Measurements from ENCODE around the gene IRX2.

Gene IRX2

DNA sequence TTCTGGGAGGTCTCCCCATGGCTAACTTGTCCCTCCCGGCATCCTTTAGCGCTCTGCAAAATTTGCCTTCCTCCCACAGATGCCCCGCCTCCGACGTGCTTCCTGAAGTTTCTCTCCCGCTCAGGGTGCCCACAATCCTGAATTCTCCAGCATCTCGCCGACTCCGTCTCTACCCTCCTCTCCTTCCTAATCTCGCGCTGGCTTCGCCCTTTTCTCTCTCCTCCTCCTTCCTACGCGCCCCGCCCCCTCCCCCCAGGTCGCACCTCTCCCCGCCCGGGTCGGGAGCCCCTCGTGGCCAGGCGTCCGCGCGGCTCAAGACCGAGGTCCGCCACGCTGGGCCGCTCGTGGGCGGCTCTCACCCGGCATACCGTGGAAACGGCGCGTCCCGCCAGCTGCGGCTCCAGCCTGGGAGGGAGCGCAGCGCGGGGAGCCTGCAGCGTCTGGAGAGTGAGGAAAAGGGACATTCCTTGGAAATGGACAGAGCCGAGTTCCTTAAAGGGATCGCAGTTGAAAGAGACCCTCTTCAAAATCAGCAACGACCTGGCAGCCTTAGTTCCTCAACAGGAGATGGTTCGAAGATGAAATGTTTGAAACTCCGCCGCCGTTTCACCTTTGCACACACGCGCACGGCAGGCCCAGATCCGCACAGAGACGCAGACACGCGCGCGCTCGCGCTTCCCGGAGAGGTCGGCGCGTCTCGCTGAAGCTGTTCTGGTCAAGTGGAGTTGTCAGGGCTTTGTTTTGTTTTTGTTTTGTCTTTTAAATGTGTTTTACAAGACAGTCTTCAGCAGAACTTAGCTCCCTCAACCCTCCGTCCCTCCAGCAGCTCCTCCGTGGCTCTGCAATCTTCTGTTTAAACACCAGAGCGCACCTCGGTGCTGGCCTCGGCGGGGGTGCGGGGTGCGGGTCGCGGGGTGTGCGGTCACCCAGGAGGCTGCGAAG lies 5.0 kb upstream of the IRX2 start:
- in situ Hi-C loops (cut with MboI; ENCODE audit: low sequenced_read_pairs): no loop called here

DNA sequence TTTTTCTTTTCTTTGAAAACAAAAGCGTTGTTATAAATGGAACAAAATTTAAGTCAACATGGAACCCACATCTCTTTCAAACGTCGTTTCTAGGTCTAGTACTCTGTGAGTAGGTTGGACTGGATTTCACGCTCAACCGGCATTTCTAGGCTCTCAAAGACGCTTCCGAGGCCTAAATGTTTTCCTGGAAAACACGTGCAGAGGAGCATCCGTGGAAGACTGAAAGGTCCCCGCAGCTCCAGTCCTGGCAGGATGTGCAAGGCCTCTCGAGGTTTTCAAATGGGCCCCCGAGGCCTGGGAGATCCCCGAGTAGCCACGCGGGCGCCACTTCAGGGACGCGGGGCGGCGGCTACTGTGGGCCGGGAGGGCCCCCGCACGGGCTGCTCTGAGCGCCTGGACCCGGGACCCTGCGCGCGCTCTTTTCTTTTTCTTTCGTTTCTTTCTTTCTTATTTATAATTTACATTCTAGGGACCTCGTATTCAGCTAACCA lies 4.2 kb upstream of the IRX2 start:
- in situ Hi-C loops (cut with MboI; ENCODE audit: low sequenced_read_pairs): no loop called here

DNA sequence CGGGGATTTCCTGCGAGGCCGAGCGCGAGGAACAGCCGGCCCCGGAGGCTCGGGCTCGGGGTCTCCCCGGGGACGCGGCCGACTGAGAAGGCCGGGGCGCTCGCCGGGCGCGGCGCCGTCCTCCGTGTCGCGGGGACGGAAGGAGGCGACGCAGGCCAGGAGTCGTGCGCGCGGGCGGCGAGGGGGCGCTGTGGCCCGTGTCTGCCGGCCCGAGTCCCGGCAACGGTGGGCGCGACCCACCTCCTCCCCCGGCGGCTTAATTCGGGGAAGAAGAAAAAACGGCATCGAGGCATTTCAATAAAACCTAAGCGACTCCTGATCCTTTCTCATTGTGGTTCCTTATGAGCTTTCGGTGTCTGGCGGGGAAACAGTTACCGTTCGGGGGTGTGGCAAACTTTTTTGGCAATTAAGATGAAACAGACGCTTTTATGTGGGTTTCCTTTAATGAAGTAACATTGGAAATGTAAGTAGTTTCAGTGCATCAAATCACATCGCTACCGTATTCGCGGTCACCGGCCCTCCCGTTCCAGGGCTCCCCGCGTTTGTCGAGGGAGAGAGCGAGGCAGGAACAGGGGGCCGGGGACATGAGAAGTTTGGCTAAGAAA lies 3.7 kb upstream of the IRX2 start:
- in situ Hi-C loops (cut with MboI; ENCODE audit: low sequenced_read_pairs): no loop called here

DNA sequence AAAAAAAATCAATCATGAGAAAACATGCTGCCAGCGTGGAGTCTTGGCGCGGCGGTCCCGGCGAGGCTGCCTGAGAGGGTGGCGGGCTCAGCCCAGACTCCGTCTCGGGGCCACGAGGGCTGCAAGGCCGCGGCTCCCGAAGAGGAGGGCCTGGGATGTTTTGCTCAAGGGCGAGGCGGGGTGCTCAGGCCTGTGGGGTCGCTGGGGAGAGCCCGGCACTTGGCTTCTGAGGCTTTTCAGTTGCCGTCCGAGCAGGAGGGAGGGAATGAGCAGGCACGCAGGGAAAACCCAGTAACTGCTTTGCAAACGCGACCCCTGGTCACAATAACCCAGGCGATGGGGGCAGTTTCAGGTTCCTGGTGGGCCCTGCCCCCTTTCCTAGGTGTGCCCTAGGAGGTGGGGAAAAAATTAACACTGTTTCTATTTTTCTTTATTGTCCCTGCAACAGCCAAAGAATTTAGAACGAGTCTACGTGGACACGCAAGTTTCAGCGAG lies 3.2 kb upstream of the IRX2 start:
- in situ Hi-C loops (cut with MboI; ENCODE audit: low sequenced_read_pairs): no loop called here

DNA sequence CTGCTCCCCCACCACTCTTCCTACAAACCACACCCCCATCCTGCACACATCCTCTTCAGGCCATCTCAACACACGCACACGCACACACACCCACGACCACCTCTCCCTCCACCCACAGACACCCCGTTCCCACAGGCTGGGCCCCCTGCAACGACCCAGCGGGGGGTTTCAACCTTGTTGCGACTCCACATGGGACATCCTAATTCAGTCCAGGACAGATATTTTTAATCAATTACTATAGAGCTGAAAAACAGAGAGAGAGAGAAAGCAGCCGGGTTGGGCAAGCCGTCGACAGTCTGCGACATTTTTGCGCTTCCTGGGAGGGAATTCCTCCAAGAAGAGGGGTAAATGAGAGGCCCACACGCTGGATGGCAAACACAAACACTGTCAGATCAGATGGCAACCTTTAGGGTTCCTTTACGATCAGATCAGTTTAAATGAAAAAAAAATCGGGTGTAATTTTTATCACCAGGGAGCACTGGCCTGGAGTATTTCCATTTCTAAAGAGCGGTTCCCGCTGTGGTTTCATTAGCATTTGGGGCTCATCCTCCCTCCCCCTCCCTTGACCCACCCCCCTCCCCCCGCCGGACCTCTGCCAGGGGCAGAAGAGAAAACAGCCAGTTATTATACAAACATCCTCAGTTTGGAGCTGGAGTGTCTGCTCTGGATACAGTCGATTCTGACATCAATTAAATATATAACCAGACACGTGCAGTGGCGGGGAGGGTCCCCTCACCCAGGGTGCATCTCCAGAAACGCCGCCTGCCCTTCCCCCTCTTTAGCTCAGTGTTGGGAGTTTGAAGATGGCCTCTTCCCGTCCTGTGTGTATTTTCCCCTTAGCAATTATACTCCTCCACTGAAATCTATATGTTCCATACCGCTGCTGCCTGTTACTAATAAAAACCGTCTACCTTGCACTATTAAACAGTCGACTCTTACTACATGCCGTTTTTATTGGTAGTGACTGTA lies 2.3 kb upstream of the IRX2 start:
- in situ Hi-C loops (cut with MboI; ENCODE audit: low sequenced_read_pairs): no loop called here

DNA sequence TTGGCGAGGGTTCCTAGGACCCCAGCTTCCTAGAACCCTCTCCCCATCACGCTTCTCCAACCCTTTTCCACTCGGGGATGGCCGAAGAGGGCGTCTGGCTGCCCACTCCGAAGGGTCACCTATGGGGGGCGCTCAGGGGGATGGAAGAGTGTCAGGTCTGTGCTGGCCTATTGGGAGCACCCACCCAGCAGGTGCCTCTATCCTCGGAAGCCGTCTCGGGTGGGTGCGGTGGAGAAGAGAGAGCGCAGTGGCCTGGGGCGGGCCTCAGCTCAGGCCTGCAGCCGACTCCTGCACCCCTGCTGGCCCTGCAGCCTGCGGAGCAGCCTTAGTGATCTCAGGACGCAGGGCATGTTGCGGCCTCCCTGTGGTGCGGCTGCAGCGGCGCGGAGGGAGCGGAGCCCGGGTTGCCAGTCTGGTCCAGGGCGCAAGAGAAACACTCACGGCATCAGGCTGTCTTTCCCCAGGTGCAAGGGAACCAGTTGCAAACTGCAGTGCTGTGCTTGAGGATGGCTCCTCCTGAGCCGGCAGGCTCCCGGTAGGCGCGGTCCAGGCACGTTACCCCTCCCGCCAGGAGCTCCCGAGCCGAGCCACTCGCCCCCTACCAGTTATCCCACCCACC lies 1.5 kb upstream of the IRX2 start:
- in situ Hi-C loops (cut with MboI; ENCODE audit: low sequenced_read_pairs): no loop called here

DNA sequence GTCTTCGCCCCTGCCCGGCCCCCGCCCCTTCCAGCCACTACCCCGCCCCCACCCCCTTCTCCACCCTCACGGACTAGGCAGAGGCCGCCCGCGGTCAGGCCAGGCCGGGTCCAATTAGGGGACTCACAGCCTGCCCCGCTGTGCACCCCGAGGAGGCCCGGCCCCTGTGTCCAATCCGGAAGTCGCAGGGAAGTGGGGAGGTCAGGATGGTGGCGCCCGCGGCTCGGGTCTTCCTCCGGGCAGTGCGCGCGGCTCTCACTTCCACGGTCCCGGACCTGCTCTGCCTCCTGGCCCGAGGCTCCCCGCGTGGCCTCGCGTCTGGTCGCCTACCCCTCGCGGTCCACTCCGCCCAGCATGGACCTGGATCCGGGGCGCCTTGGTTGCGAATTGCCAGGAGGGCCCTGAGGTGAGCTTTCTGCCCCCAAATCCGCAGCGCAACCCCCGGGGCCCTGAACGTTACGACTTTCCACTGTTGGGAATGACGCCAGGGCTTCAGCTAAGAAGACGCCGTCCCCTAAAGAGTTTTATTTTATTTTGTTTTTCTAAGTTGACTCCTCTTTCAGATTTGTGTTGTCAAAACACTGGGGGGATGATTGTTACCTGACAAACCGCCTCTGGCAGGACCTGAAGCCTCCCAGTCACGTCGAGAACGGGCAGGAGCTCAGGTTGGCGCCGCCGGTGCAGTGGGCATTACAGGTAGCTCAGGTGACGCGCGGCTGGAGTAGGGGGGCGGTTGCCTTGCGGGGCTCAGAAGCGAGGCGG lies 763 bp upstream of the IRX2 start:
- in situ Hi-C loops (cut with MboI; ENCODE audit: low sequenced_read_pairs): no loop called here

DNA sequence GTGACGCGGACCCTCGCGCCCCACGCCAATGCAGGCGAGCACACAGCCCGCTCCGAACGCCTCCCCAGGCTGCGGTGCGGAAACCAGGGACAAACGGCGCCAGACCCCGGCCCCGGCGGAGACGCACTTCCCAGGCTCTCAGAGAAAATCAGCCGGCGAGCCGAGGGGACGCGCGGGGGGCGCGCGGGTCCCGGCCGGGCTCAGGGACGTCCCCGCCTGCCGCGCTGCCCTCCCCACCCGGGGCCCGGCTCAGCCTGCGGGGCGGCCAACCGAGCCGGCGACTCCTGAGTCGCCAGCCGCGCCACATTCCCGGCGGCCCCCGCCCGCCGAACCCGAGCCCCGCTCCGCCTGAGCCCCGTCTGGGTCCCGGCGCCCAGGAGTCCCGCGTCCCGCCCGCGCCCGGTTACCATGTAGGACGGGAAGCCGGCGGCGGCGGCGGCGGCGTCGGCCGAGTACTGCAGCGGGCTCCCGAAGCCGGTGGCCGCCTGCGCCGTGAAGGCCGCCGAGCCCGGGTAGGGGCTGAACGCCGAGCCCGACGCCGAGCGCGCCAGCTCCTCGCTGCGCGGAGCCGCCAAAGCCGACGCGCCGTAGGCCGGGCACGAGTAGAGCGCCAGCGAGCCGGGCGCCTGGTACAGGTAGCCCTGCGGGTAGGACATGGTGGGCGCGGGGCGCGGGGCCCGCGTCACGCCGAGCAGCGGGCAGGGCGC lies 566 bp downstream of the IRX2 start:
- in situ Hi-C loops (cut with MboI; ENCODE audit: low sequenced_read_pairs): no loop called here

DNA sequence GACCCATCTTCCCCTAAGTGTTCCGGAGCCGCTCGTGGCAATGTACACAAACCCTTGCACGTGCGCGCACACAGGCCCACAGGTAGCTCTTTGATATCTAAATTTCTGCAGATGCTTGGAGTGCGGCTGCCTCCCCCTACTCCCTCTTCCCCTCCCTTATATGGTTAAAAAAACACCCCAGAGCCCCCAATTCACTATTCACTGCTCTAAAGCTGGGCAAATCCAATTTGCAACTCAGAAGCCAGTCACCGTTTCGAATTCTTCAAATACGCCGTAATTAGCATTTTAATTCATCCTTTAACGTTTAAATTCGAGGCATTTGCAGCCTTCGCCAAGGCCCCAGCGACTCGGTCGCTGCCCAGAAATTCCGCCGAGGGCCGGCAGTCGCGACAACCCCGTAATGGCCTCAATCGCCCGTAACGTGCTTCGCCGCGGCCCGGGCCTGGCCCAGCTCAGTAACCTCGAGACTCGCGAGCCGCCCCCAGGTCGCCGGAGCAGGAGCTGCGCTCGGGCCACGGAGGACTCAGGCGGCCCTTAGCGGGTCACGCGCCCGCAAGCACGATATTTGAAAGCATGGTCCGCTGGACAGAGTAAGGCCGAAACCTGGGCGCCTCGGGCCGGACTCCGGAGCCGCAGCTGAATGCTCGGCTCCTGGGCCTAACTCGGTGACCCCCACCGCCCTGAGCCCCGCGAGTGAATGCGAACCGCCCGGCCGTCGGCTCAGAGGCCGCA lies 1.3 kb downstream of the IRX2 start:
- in situ Hi-C loops (cut with MboI; ENCODE audit: low sequenced_read_pairs): no loop called here

DNA sequence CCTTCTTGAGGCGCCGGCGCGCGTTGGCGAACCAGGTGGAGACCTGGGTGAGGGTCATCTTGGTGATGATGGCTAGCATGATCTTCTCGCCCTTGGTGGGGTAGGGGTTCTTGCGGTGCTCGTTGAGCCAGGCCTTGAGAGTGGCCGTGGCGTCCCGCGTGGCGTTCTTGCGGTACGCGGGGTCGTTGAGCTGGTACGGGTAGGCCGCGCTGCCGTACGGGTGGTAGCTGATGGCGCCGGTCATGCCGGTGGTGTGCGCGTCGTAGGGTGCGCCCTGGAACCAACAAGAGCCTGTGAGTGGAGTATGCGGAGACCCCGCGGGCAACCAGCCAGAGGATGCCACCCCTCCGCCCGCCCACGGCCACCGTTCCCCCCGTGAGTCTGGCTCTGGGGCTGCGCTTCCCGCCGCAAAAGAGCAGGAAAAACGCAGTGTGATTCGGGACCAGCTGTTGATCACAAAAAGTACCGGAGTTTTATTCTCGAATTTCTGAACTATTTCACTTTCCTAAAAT lies 1.9 kb downstream of the IRX2 start:
- in situ Hi-C loops (cut with MboI; ENCODE audit: low sequenced_read_pairs): no loop called here

DNA sequence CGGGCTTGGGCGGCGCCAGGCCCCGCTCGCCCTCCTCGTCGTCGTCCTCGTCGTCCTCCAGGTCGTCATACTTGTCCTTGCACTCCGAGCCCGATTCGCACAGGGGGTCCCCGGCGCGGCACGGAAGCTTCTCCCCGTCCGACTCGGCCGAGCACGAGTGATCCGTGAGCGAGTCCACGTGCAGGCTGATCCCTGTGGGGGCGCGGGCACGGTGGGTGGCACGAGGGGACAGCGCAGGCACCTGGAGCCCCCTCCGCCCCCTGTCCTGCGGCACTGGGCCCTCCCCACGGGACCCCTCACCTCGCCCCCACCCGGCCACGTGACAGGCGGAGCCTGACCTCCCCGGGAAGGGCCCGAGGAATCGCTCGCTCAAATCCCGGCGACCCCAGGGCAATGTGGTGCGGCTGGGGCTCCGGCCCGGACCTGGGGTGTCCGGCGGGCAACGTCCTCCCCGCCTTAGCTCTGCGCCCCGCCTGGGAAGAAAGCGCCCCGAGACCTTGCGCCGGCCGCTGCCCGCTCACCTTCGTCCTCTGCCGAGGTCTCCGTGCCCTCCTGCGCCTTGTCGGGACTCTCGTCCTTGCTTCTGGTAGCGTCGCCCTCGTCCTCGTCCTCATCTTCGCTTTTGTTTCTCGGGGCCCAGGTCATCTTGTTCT lies 2.5 kb downstream of the IRX2 start:
- in situ Hi-C loops (cut with MboI; ENCODE audit: low sequenced_read_pairs): no loop called here

DNA sequence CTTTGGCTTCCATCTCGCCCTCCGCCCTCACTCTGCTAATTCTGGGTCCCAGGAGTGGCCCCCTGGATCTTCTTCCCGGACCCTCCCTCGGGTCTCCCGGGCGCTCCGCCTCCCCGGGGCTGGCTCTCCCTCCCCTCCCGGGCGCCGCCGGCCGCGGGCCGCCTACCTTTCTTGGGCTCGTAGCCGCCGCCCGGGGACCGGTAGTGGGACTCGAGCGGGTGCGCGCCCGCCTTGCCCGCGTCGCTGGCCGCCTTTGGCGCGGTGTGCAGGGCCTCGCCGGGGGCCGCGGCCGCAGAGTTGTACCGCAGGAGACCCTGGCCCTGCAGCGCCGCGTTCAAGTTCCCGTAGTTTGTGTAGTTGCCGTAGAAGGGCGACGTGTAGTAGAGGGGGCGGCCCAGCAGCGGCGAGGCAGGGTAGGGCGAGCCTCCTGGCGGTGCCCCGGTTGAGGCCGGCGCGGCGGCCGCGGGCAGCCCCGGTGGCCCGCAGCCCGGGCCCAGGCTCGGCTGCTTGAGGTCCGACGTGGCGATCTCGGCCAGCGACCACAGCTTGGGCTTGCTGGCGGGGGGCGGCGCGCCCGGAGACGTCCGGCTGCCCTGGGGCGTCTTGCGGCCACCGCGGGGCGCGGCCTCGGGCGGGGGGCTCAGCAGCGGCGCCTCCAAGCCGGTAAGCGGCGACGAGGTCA lies 3.2 kb downstream of the IRX2 start:
- in situ Hi-C loops (cut with MboI; ENCODE audit: low sequenced_read_pairs): no loop called here

DNA sequence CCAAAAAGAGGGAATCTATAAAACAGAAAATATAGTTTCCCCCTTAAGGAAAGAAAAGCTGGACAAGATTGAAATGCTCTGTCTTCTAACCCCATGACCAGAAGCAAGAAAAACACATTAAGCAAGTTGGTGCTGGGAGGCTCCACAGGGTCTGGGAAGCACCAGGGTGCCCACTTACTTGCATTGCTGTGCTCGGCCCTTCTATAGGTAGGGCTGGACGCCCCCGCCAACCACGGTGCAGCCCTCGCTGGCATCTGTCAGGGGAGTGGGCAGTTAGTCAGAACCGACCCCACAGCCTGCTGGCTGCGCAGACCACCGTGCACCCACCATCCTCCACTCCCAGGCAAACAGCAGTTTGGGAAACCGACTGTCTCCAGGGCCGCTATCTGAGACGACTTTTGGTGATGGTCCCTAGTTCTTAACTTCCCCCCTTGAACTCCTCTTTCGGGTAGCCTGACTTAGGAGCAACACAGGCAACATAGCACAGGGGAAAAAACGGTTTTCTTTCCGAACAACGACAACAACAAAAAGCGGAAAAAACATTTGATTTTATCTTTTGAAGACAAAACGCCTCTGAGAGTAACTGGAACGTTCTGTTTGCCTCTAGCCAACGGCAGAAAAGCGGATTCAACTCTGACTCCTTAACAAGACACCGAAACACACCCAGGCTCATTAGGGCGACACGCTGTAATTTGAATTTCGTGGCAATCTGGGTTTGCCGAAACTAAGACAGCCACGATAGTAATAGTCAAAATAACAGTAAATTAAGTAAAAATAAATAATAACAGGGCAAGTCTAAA lies 3.9 kb downstream of the IRX2 start:
- in situ Hi-C loops (cut with MboI; ENCODE audit: low sequenced_read_pairs): no loop called here

DNA sequence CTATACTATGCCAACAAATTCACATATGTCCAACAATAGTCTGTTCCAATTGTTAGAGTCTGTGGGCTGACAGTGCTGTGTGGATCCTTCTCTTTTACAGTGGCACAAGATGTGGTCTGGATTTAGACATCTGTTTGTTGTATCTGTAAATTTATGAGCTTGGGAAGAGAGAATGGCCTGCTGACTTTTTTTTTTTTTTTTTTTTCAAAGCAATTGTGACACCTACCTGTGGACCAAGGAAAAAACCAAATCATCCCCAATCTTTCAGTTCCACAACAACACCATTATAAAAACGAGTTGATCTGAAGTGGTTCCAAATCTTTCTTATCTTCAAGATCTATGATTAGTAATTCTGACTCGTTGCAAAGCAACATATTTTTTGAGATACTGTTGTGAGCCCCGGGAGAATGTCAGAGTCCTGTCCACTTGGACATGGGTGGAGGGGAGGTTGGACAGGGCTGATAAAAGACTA lies 4.9 kb downstream of the IRX2 start:
- in situ Hi-C loops (cut with MboI; ENCODE audit: low sequenced_read_pairs): no loop called here

DNA sequence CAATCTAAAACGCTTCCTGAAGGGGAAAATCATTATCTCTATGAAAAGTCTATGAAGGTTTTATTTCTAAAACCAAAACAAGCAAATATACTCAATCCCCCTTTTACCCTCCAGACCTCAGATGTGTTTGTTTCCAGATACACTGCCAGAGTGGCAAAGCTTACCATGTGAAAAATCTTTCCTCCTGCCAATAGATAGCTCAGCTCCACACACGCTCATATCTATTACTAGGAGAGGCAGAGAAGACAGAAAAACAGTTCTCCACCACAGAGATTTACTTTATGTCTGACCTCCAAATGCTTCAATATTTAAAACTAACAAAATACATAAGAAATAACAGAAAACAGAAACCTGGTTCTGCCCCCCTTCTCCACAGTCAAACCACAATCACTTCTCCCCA lies 7.0 kb downstream of the IRX2 start:
- in situ Hi-C loops (cut with MboI; ENCODE audit: low sequenced_read_pairs): no loop called here

All from HL-60/S4 treated with retinoic acid at 250 ng/mL for 4 days and 3 days (cell line).